NCI-H2029 (cell line): ENCODE results near the gene SFN.
"Not testable (repeated sequence)": the region's sequence is repeated elsewhere in the genome, so short reads cannot be mapped to it uniquely, and the experiment has no call there.

Source experiments
- DNase-seq: peaks from one replicate; lab custom pipeline; 2025; lab: John Stamatoyannopoulos, UW

Gene SFN

DNA sequence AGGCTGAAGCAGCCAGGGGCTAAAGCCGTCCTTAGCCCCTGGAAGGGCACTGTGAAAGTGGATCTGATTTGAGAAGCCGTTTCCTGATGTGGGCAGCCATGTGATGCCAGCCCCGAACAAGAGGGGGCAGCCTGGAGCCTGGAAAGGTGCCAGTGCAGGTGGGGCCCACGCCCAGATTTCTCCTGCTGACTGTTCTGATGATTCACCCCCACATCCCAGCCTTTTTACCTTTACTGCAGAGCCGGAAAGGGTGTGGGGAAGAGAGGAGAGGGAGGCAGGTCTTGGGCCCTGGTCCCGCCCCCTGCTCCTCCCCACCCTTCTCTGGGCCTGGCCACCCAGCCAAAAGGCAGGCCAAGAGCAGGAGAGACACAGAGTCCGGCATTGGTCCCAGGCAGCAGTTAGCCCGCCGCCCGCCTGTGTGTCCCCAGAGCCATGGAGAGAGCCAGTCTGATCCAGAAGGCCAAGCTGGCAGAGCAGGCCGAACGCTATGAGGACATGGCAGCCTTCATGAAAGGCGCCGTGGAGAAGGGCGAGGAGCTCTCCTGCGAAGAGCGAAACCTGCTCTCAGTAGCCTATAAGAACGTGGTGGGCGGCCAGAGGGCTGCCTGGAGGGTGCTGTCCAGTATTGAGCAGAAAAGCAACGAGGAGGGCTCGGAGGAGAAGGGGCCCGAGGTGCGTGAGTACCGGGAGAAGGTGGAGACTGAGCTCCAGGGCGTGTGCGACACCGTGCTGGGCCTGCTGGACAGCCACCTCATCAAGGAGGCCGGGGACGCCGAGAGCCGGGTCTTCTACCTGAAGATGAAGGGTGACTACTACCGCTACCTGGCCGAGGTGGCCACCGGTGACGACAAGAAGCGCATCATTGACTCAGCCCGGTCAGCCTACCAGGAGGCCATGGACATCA lies at the start of gene SFN:
Gene SFN, plus strand, starts transcription at position 369 of the 904 bp plus-strand sequence. Its CDS starts 64 bp downstream, at position 433.
- peak; percentile 84 for DNase-seq

DNA sequence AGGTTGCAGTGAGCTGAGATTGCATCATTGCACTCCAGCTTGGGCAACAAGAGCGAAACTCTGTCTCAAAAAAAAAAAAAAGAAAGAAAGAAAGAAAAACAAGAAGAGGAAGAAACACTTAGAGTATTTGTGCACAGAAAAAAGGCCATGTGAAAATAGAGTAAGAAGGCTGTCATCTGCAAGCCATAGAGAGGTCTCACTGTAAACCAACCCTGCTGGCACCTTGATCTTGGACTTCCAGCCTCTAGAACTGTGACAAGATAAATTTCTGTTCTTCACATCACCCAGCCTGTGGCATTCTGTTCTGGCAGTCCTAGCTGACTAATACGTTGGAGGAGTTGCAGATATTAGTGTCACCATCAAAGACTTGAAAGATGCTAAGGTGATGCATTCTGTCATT lies 48.6 kb upstream of the SFN start:
- DNase-seq, result no peak

DNA sequence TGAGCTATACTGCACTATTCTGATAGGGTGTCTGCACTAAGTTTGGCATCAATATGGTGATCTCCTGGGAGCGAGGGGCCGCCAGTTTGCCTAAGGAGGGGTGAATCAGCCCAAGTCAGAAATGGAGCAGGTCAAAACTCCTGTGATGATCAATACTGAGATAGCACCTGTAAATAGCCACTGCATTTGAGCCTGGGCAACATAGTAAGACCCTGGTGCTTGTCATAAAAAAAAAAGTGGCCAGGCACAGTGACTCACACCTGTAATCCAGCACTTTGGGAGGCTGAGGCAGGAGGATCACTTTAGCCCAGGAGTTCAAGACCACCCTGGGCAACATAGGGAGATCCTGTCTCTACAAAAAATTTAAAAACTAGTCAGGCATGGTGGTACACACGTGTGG lies 48.1 kb upstream of the SFN start:
- DNase-seq, result no peak

DNA sequence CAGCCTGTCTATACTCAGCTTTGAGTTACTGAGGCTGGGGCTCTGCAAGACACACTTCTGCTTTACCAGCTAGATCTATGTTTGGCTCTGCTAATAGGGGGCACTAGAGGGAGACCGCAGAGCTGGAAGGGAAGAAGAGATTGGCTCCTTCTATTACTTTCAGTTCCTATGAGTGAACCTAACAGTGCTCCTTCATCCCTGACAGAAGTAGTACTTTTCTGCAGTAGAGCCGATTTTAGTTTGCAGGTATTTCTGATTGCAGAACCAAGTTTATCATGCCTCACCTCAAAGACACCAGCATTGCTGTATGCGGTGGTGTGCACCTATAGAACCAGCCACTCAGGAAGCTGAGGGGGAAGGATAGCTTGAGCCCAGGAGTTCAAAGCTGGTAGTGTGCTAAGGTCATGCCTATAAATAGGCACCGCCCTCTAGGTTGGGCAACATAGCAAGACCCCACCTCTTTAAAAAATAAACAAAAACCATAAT lies 42.1 kb upstream of the SFN start:
- no peak for DNase-seq

DNA sequence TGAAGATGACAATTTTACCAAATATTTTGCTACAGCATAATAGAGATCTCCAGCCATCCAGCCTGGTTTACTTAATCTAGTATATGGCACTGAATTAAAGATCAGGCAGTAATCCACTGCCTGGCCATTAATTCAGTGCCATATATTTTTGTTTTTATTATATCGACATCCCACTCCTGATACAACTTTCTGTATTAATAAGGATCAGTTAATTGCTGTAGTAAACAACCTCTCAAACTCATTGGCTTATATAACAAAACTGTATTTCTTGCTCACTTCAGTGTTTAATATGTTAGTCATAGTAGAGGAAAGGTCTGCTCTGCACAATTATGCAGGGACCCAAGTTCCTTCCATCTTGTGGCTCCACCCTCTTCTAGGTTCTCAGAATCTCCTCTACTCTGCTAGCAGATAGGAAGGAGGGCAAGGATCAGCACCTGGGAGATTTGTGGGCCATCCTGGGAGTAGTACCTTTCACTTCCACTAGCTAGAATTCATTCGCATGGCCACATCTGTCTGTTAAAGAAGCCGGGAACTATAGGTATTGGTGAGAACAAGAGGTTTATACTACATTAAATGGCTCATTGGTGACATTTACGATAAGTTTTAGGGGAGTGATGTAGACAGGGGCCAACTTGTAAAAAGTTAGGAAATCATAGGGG lies 40.1 kb upstream of the SFN start:
- DNase-seq, result no peak

DNA sequence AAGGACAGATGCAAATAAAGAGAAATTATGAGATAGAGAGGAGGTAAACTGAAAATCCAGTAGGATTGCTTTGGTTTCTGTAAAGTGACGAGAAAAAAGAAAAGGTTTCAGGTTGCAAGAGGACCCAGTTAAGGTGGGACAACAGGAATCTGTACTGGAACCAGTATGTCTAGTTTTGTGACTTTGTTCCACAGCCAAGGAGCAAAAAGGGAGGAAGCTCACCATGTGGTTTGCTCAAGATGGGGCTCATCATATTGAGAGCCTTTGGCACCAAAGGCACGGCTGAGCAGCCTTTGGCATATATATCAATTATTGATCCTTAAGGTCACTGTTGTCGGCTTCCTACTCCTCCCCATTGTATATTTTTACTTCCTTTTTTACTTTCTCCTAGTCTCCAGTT lies 38.2 kb upstream of the SFN start:
- no peak for DNase-seq

DNA sequence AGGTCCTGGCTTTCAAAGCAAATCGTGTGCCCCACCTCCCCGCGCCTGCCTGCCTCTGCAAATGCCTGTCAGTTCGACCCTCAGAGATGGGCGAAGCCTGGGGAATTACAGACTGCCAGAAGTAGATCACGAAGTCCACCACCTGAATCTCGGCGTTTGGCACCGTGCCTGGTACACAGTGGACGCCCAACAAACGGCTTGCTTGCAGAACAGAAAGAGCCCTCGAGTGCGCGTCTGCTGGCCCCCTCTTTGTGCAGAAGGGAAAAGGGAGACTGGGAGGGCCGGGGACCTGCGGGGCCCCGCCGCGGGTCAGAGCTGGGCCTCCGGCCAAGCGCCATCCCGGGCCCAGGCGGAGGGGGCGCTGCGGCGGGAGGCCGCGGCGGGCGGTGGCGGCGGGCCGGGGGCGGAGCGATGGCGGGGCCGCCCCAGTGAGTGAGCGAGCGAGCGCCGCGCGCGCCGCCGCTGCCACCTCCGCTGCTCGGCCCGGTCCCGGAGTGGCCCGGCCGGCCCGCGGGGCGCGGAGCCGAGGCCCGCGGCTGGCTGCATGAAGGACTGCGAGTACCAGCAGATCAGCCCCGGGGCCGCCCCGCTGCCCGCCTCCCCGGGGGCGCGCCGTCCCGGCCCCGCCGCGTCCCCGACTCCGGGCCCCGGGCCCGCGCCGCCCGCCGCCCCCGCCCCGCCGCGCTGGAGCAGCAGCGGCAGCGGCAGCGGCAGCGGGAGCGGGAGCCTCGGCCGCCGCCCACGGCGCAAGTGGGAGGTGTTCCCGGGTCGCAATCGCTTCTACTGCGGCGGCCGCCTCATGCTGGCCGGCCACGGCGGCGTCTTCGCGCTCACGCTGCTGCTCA lies 36.5 kb upstream of the SFN start, which contains the start of gene ZDHHC18:
Gene ZDHHC18, plus strand, starts transcription at position 428 of the 845 bp plus-strand sequence. Its CDS starts 117 bp downstream, at position 545.
- peak; percentile 47 for DNase-seq

DNA sequence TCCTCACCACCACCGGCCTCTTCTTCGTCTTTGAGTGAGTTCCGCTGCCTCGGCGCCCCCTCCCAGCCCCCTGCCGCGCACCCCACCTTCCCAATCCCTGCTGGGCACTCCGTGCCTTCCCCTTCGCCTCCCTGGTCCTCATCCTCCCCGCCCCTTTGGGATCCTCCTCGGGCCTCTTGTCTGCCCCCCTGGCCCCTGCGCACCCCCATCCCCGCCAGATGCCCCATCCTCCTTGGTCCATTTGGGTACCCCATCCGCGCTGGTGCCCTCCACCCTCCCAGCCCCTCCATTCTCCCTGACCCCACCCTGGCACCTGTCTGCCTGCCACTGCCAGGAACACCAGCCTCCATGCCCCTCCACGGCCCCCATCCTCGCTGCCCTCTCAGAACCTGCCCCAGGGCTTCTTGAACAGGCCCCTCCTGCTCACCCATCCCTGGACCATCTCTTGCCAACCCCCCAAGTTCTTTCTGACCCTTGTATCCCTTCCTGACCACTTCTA lies 35.8 kb upstream of the SFN start:
- no peak for DNase-seq

DNA sequence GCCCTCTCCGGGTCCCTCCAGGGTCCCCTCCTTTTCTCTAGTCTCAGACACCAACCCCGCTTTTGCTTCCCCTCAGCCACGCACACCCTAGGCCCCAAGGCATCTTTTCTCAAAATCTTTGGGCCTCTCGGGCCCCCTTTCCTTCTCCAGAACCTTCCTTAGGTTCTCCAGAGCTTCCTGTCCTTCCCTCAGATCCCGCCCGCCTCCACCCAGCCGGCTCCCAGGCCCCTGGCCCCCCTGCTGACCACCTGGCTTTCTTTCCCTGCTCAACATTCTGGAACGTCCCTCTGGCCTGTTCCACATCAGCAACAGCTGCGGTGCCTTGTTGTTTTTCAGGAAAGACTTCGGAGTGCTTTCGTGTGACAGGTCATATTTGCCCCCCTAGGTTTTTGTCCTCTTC lies 35.3 kb upstream of the SFN start:
- DNase-seq, result no peak

DNA sequence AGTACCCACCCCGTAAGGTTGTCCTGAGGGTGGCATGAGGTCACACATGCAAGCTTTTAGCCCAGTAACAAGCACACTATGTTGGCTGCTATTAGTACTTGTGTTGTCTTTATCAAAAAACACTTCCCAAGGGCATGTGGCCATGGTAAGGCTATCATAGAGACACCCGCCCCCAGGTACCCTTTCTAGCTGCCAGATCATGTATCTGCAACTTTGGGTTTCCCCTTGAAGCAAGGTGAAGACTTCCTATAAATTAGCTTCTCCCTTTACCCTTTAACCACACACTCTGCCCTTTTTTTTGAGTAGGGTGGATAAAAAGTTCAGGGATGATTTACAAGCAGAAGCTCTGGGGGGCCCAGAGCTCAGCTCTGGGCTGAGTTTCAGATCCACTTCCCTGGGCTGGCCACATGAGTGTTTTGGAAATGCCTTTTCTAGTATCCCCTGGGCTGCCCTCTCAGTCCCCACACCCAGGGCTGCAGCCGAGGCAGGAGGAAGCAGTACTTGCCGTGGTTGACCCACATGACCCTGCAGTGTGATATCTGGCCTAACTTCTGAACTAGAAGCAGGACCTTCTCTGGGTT lies 34.4 kb upstream of the SFN start:
- DNase-seq, result no peak

DNA sequence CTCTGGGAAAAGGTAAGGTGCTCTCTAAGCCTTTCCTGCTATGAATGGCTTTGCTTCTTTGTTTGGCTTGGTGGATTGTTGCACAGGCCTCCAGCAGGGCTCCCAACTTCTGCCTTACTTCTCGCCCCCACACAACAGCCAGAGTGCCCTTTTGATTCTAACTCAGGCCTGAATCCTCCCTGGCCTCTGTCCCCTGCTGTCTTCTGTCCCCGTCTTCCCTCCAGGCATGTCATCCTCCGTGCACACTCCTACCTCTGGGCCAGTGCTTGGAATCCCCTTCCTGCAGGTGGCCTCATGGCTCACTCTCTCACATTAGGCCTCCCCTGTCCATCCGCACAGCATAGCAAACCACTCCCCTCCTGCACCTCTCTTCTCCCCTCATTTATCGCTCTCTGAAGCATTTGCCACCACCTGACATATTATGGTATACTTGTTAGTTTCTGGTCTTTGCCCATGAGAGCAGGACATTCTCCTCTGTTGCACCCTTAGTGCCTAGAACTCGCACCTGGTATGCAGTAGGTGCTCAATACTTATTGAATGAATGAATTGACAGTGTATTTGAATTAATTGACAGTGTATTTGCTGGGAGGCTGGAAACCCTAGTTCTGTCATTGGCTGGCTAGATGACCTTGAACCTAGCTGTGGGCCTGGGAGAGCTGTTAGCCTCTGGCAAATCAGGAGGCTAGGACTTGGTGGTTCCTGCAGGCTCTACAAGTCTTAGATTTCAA lies 33.6 kb upstream of the SFN start:
- no peak for DNase-seq

DNA sequence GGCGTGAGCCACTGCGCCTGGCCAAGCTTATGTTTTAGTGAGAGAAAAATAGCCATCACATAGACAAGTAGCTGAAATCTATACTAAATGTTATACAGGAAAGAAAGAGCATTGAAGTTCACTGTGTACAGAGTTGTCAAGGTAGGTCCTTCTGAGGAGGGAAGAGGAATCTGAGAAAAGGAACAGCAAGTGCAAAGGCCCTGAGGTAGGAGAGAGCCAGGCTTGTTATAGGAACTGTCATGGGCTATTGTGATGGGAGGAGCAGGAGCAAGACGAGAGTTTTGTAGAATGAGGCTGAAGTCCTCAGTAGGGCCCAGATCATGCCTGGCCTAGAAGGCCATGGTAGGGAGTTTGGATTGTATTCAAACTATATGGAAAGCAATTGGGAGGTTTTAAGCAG lies 31.9 kb upstream of the SFN start:
- DNase-seq, result no peak

DNA sequence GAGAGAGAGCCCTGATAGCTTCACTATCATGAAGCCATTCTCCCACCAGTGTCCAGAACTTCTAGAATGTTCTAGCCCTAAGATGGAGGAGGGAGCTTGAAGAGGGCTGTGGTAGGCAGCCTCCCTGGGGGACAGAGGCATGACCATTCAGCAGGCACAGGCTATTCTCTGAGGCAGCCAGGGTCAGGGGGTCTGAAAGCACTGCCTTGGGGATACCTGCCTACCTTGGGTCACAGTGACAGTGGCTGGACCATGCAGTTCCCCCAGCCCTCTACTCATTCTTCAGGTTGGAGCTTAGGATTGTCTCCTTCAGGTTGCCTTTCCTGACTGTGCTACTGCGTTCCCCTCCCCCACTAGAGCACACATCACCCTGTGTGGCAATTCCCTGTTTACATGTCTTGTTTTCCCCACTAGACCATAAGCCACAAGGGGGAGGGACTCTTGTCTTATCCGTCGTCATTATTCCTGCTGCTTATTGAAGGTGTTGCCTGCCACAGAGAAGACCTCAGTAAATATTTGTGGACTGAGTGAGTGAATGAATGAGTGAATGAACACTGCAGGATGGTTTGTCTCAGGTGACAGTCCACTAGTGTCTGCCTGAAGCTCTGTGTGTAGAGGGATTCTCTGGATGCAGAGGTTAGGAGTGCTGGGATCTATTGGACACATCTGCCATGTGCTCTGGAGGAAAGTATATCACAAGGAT lies 31.3 kb upstream of the SFN start:
- DNase-seq, result peak; percentile 86

DNA sequence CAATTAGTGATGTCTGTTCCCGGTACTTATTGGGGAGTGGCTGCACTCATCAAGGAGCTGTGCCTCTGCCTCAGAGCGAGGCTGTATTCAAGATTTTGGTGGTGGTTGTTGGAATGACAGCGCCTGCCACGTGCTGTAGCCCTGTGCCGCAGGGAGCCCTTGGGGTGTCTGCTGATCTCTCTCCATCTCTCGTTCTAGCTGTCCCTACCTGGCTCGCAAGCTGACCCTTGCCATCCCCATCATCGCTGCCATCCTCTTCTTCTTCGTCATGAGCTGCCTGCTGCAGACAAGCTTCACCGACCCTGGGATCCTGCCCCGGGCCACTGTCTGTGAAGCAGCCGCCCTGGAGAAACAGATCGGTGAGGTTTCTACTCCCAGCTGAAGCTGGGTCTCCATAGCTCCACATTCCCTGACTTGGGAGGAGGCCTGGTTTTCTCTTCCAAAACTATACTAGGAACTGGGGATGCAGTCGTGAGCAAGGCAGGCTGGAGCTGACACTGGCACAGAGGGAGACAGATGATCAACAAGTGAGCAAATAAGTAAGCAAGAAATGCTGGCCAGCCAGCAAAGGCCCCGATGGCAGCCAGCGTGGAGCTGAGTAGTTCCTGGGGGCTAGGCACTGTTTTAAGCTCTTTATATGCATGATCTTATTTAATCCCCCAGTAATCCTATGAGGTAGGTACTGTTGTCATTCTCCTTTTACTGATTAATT lies 30.5 kb upstream of the SFN start:
- no peak for DNase-seq

DNA sequence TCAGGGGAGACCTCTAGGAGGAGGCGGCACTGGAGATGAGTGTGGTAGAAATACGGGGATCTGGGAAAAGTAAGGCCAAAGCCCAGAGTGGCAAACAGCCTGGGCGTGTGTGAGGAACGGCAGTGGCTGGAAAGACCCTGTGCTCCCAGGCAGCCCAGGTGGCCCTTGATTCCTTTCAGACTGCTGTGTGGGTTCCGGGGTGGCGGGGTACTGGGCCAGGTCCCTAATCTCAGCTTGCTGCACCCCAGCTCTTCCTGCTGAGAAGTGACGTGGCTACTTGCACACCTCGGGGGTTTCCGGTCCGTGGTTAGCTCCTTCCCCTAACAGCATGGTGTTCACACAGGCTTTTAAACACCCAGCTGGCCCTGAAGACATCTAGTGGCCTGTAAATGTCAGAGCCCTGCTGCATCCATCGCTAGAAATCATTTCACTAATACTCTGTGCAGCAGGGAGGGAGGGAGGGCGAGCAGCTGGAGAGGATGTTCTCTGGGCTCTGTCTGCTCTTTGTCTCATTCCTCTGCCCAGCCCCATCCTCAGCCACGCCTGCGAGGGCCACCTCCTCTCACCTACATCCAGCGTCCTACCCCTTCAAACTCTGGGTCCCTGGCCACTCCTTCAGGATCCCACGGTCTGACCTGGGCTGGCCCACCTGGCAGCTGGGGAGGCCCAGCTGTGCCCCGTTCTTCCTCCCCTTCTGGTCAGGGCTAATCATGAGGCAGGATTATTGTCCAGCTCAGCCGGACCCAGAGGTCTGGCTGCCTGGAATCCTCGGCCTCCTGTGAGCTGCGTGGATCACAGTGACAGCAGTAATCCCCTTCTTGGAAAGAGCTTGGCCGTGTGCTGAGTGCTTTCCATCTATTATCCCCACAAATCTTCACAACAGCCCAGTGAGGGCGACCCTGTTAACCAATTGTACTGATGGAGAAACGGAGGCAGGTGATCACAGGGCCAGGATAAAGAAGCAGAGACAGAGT lies 29.2 kb upstream of the SFN start:
- DNase-seq, result no peak

DNA sequence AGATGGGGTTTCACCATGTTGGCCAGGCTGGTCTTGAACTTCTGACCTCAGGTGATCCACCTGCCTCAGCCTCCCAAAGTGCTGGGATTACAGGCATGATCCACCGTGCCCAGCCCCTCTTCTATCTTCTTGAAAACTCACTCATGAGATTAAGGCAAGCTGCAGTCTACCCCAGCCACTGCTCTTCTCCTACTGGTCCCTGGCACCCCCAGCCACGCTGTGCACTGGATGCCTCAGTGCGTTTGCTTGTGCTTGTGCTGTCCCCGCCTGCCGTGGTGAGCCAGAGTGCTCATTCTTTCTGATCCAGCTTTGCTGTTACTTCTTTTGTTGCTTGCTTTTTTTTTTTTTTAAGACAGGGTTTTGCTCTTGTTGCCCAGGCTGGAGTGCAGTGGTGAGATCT lies 25.3 kb upstream of the SFN start:
- not testable (repeated sequence) for DNase-seq

DNA sequence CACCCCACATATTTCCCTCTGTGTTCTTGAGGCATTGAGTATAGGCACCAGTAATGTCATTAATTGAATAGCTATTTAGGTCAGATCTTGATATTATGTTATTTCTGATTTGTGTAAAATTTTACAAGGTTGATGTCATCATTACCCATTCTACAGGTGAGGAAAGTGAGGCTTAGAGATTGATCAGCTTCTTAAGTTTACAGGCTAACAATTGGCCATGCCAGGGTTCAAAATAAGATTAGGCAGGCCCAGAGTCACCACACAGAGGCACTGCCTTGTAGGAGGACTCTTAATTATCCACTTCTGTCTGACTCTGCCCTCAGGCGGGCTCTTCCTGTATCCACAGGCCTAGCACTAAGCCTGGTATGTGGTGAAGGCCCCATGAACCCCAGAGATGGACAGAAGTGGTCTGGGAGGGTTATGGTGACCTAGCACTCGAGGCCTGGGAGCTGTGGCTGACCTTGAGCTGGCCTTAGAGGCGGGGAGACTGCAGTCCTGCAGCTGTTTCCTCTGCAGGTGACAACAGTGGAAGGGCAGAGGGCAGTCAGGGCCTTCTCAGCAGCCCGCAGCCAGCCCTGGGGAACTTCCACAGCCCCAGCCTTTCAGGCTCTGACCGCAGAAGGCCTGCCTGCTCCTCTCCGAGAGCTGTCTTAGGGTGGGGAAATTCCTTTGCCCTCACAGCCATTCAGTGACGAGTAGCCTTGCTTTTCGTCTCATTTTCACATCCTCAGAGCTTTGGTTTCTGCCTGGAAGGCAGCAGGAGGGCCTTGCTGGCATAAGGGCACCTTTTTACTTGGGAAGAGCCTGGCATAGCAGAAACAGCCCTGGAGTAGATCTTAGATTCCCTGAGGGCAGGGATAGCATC lies 24.2 kb upstream of the SFN start:
- DNase-seq, result no peak

DNA sequence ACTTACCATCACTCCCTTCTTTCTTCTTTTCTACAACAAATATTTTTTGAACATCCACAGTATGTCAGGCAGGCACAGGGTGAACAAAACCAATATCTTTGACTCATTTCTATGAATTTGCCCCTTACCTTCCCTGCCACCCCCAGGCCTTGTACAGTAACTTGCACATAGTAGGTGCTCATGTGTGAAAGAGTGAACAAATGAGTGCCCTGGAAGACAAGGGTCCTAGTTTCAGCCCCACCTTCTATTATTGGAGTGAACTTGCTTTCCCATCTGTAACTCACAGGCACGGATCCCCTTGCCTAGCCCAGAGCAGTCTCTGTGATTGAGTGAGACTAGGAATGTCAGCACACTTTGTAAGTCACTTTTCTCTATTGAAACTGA lies 23.6 kb upstream of the SFN start:
- DNase-seq, result no peak
